Endodermal cell (in vitro differentiated cells): Measurements from ENCODE around the gene TTBK1. TPM values are rescaled to one million over a fixed set of nuclear protein-coding genes. Genes with fewer than 3 reads are reported as not detected.

Experiments
- DNase-seq: peaks from one replicate; pipeline ENCODE4 v3.0.0-alpha.2; 2017
- H3K27ac ChIP-seq: 2 replicates; pipeline ENCODE4 v1.5.1; 2013; ENCODE audit warnings: mild to moderate bottlenecking, low read depth, low read length, moderate library complexity
- H3K27me3 ChIP-seq: 2 replicates; pipeline ENCODE4 v1.6.1; 2013; ENCODE audit warnings: mild to moderate bottlenecking, low read length, moderate library complexity; ENCODE audit not compliant: insufficient read depth, control insufficient read depth, poor library complexity, severe bottlenecking
- H3K36me3 ChIP-seq: 2 replicates; pipeline ENCODE4 v1.7.0; 2013; ENCODE audit warnings: mild to moderate bottlenecking, low read length, moderate library complexity; ENCODE audit not compliant: control insufficient read depth, insufficient read depth
- H3K4me1 ChIP-seq: one replicate; pipeline ENCODE4 v1.7.0; 2013; ENCODE audit warnings: low read length; ENCODE audit not compliant: control insufficient read depth, insufficient read depth
- H3K4me3 ChIP-seq: 2 replicates; pipeline ENCODE4 v1.5.1; 2013; ENCODE audit warnings: mild to moderate bottlenecking, low read length, moderate library complexity
- H3K9ac ChIP-seq: 2 replicates; pipeline ENCODE4 v1.6.1; 2013; ENCODE audit warnings: mild to moderate bottlenecking, low read length, moderate library complexity; ENCODE audit not compliant: poor library complexity, severe bottlenecking; ENCODE audit errors: extremely low read depth
- H3K9me3 ChIP-seq: 2 replicates; pipeline ENCODE4 v1.6.1; 2013; ENCODE audit warnings: mild to moderate bottlenecking, low read length, moderate library complexity; ENCODE audit not compliant: control insufficient read depth
- H3K27ac Mint-ChIP-seq: 2 replicates; pipeline ENCODE4 v1.8.0; 2020; ENCODE audit warnings: mixed read lengths
- H3K27me3 Mint-ChIP-seq: 2 replicates; pipeline ENCODE4 v1.8.0; 2021; ENCODE audit warnings: mild to moderate bottlenecking, mixed read lengths; ENCODE audit not compliant: insufficient read depth
- H3K36me3 Mint-ChIP-seq: 2 replicates; pipeline ENCODE4 v1.8.0; 2020; ENCODE audit warnings: low read depth, mixed read lengths
- H3K4me1 Mint-ChIP-seq: 2 replicates; pipeline ENCODE4 v1.8.0; 2020; ENCODE audit warnings: mixed read lengths
- H3K4me3 Mint-ChIP-seq: 2 replicates; pipeline ENCODE4 v1.8.0; 2020; ENCODE audit warnings: mild to moderate bottlenecking, moderate library complexity, mixed read lengths
- H3K9me3 Mint-ChIP-seq: 2 replicates; pipeline ENCODE4 v1.8.0; 2020; ENCODE audit warnings: mild to moderate bottlenecking, mixed read lengths
- WGBS, 2 experiments: methylation state at CpG; one replicate each; pipeline versions ENCODE4 v1.1.5 to v1.1.7; 2013; ENCODE audit warnings: missing lambda C conversion rate in 2 of 2, mixed read lengths in 1 of 2; ENCODE audit not compliant: insufficient coverage in 1 of 2, insufficient read length in 1 of 2; 5-methylcytosine and 5-hydroxymethylcytosine counted together
- total RNA-seq, 2 donors: library from RNA; stranded (reverse); fragmentation: NEBNext Ultra II Directional in 1 of 2; extraction: Animal tissue kit (Norgen Biotek cat#: 25700) in 1 of 2; gene quantifications; 2 replicates in 1 of 2; 3 replicates in 1 of 2; pipeline ENCODE4 v1.2.1, GENCODE V29; 2021
- TF ChIP-seq, protein P1 (sequence below): fragments of 200-600 bp; sonication (generic); conservative IDR thresholded peaks from 2 replicates; pipeline ENCODE4 v1.5.0; 2021; ENCODE audit warnings: antibody characterized with exemption, mild to moderate bottlenecking

Gene TTBK1
- total RNA-seq, 2 donors from 2014 or later = 0.62 TPM

DNA sequence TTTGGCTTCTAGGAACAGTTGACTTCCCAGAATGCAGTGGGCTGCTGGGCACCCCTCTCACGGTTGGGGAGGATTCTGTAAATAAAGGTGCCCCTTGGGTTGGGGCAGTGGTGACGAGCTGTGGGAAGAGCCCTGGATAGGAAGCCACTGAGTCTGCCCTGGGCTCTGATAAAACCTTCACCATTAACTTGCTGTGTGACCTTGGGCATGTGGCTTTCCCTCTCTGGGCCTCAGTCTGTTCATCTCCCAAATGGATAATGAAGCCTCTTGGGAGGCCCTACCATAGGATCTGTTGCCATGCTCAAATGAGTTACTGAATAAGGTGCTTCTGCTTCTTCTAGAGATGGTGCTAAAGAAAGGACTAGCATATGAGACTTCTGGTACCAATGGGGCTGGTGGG is 61.6 kb downstream of the TTBK1 start:
- Mint-ChIP-seq H3K9me3 (no peaks in the 10 kb centered on the region), H3K27me3 (peaks cover 14% of the 10 kb centered on the region), H3K4me3 (no peak overlapping the region), H3K36me3 (no peaks in the 10 kb centered on the region), H3K27ac (no peak overlapping the region), H3K4me1 (peaks cover 4% of the 10 kb centered on the region)
- Histone ChIP-seq H3K4me3 (no peak overlapping the region), H3K9me3 (no peaks in the 10 kb centered on the region), H3K36me3 (no peaks in the 10 kb centered on the region), H3K9ac (no peak overlapping the region), H3K27ac (no peak overlapping the region), H3K27me3 (peaks cover 13% of the 10 kb centered on the region), H3K4me1 (no peaks in the 10 kb centered on the region)
- DNase-seq = no peak
- TF ChIP-seq, protein P1, sequence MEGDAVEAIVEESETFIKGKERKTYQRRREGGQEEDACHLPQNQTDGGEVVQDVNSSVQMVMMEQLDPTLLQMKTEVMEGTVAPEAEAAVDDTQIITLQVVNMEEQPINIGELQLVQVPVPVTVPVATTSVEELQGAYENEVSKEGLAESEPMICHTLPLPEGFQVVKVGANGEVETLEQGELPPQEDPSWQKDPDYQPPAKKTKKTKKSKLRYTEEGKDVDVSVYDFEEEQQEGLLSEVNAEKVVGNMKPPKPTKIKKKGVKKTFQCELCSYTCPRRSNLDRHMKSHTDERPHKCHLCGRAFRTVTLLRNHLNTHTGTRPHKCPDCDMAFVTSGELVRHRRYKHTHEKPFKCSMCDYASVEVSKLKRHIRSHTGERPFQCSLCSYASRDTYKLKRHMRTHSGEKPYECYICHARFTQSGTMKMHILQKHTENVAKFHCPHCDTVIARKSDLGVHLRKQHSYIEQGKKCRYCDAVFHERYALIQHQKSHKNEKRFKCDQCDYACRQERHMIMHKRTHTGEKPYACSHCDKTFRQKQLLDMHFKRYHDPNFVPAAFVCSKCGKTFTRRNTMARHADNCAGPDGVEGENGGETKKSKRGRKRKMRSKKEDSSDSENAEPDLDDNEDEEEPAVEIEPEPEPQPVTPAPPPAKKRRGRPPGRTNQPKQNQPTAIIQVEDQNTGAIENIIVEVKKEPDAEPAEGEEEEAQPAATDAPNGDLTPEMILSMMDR = no peak
- WGBS, 2 experiments = 90 to 100% methylated on average over 1 to 2 of the region's 2 CpGs

DNA sequence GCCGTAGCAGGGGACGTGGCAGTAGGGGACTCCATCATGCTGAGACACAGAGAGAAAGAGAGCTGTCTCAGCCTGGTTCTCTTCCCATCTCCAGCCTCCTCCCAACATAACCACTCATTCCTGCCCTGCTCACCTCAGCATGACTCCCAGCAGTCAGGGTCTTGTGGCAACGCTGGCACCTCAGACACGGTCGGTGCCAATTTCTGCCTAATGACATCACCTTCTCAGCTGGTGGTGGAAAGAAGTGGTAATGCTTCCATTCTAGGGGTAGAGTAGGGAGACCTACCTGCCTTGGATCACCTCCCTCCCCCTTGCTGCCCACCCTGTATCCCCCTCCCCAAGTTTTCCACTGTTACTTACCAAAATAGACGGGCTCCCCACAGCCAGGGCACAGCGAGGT is 62.8 kb downstream of the TTBK1 start:
- Mint-ChIP-seq H3K9me3 (no peaks in the 10 kb centered on the region), H3K27ac (no peak overlapping the region), H3K36me3 (no peaks in the 10 kb centered on the region), H3K27me3 (peaks cover 11% of the 10 kb centered on the region), H3K4me3 (no peak overlapping the region), H3K4me1 (peaks cover 4% of the 10 kb centered on the region)
- Histone ChIP-seq H3K9ac (no peak overlapping the region), H3K9me3 (no peaks in the 10 kb centered on the region), H3K36me3 (no peaks in the 10 kb centered on the region), H3K27me3 (peaks cover 13% of the 10 kb centered on the region), H3K4me3 (no peak overlapping the region), H3K4me1 (no peaks in the 10 kb centered on the region), H3K27ac (no peak overlapping the region)
- TF ChIP-seq, protein P1 = no peak
- WGBS, 2 experiments = 94 to 100% methylated on average over 2 to 7 of the region's 7 CpGs
- DNase-seq = no peak

DNA sequence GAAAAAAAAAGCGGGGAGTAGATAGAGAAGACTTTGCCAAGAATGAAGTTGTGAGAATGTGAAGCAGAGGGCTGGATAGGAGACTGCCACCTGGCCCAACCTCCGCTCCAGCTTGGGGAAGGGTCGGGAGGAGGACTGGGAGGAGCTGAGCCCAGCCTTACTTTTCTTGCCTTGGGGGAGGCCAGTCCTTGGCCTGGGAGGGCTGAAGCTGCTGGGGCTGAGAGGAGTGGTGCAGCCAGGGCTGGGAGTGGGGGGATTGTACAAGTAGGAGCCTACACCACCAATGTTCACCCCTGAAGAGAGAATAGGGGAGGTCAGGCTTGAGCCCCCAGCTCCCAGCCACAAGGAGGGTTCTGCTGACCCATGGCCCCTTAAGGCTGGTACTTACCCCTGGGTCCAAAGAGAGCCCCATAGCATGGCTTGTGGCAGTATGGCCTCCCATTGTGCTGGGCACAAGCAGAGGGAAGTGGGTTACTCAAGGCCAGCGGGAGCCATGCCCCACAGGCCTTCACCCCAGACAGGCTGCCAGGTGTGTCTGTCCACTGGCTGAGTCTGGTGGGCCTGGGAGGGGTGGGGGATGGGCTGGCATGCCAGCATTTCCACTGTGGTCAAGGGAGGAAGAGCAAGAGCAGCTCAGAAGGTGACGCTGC is 64.3 kb downstream of the TTBK1 start:
- 87 to 93% methylated on average over 2 to 5 of the region's 5 CpGs for WGBS, 2 experiments
- H3K4me3 Mint-ChIP-seq = peak overlapping the region; percentile 63
- no peak for DNase-seq

More for the DNA sequence above, 64.3 kb downstream of the TTBK1 start:
- no peak overlapping the region for H3K9ac ChIP-seq
- H3K9me3 ChIP-seq = no peaks in the 10 kb centered on the region
- H3K9me3 Mint-ChIP-seq = no peaks in the 10 kb centered on the region
- no peaks in the 10 kb centered on the region for H3K36me3 ChIP-seq
- H3K4me3 ChIP-seq = no peak overlapping the region
- no peaks in the 10 kb centered on the region for H3K4me1 ChIP-seq
- H3K27ac ChIP-seq = no peak overlapping the region
- H3K27me3 Mint-ChIP-seq = peaks cover 9% of the 10 kb centered on the region
- no peak overlapping the region for H3K27ac Mint-ChIP-seq
- TF ChIP-seq, protein P1 = no peak
- H3K4me1 Mint-ChIP-seq = peaks cover 4% of the 10 kb centered on the region
- H3K36me3 Mint-ChIP-seq = no peaks in the 10 kb centered on the region
- peaks cover 13% of the 10 kb centered on the region for H3K27me3 ChIP-seq
